ENCODE data around the gene PARD6A. TPM values are rescaled to one million over a fixed set of nuclear protein-coding genes. Genes with fewer than 3 reads are reported as not detected.

PARD6A gene
- total and polyA plus RNA-seq, 2 of the 13 experiments (the other 11 are each of a cell fraction or from before 2014, with no cell fraction given) = 3.5 to 4.3 TPM

DNA sequence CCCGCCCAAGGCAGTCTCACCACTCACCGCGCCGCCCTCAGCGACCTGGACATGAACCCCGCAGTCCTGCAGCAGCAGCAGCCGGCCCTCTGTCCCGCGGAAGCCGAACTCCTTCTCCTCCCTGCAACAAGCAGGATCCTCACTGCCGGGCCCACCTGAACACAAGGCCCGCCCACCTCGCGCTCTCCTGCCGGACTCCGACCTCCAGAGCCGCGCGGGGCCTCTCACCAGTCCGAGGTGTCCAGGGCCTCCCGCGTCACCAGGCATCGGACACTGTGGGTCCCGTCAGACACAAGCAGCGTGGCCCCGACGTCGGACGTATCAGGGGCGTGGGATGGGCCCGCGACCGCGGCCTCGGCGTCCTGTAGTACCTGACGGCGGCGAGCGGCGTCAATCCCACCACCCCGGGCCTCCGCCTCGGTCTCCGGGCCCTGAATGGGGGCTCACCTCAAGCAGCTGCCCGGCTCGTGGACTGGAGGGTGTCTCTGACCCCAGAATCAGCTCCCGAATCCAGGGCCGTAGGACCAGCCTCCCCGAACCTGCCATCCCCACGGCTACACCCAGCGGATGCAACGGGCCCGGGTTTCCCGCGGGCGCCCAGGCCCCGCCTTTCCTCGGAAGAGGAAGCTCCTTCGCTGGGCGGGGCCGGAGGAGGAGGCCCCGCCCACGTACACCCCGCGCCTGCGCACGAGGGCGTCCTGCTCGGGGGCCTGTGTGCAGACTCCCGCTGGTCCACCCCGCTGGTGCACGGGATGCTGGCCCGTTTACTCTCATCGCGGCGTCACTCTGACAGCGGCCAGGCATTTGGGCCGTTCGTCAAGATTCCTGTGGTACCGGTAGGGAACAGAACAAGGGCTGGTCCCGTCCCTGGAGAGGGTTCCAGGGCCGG, 841 bp upstream of the PARD6A start, which contains the start of gene ACD (continued):
- TF ChIP-seq AHDC1 (CRISPR knock-in tag; IDR thresholded peaks at IDR 0.05; ENCODE audit: borderline replicate concordance) = no peak
- TF ChIP-seq TFAP4 (IDR thresholded peaks at IDR 0.05; ENCODE audit: borderline replicate concordance, low read depth) = peak; percentile 14; the same call in 1 of the 2 replicates
- TF ChIP-seq TERF1 (CRISPR knock-in tag; IDR thresholded peaks at IDR 0.05) = no peak; the same call in 1 of the 2 replicates
- no peak for TF ChIP-seq ADNP (CRISPR knock-in tag; IDR thresholded peaks at IDR 0.05)
- TF ChIP-seq TAF15 (IDR thresholded peaks at IDR 0.05; ENCODE audit: low read depth, low read length, poor library complexity, severe bottlenecking) = no peak
- TF ChIP-seq HOXA9 (CRISPR knock-in tag; IDR thresholded peaks at IDR 0.05; ENCODE audit: borderline replicate concordance) = peak; percentile 60; the same call in 1 of the 2 replicates
- TF ChIP-seq, protein P1, sequence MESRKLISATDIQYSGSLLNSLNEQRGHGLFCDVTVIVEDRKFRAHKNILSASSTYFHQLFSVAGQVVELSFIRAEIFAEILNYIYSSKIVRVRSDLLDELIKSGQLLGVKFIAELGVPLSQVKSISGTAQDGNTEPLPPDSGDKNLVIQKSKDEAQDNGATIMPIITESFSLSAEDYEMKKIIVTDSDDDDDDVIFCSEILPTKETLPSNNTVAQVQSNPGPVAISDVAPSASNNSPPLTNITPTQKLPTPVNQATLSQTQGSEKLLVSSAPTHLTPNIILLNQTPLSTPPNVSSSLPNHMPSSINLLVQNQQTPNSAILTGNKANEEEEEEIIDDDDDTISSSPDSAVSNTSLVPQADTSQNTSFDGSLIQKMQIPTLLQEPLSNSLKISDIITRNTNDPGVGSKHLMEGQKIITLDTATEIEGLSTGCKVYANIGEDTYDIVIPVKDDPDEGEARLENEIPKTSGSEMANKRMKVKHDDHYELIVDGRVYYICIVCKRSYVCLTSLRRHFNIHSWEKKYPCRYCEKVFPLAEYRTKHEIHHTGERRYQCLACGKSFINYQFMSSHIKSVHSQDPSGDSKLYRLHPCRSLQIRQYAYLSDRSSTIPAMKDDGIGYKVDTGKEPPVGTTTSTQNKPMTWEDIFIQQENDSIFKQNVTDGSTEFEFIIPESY (CRISPR knock-in tag; IDR thresholded peaks at IDR 0.05) = no peak
- no peak; the same call in 1 of the 2 replicates for TF ChIP-seq RCOR2 (CRISPR knock-in tag; IDR thresholded peaks at IDR 0.05)
- TF ChIP-seq, protein P2, sequence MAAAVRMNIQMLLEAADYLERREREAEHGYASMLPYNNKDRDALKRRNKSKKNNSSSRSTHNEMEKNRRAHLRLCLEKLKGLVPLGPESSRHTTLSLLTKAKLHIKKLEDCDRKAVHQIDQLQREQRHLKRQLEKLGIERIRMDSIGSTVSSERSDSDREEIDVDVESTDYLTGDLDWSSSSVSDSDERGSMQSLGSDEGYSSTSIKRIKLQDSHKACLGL (CRISPR knock-in tag; IDR thresholded peaks at IDR 0.05) = peak; percentile 41; the same call in 1 of the 2 replicates
- TF ChIP-seq, protein P3, sequence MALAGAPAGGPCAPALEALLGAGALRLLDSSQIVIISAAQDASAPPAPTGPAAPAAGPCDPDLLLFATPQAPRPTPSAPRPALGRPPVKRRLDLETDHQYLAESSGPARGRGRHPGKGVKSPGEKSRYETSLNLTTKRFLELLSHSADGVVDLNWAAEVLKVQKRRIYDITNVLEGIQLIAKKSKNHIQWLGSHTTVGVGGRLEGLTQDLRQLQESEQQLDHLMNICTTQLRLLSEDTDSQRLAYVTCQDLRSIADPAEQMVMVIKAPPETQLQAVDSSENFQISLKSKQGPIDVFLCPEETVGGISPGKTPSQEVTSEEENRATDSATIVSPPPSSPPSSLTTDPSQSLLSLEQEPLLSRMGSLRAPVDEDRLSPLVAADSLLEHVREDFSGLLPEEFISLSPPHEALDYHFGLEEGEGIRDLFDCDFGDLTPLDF (CRISPR knock-in tag; IDR thresholded peaks at IDR 0.05) = no peak
- TF ChIP-seq FOXM1 (CRISPR knock-in tag; IDR thresholded peaks at IDR 0.05) = no peak; the same call in 1 of the 2 replicates
- peak; percentile 49; the same call in 1 of the 2 replicates for TF ChIP-seq ZNF773 (CRISPR knock-in tag; IDR thresholded peaks at IDR 0.05; ENCODE audit: borderline replicate concordance)
- peak; percentile 81 for TF ChIP-seq RNF2 (conservative IDR thresholded peaks at IDR 0.05; ENCODE audit: low read depth)

All from HepG2 (cell line).